IMR-90 (cell line): ENCODE results near the gene DCC.

Experiments
- CEBPB ChIP-seq: IDR thresholded peaks from 2 replicates; pipeline ENCODE4 v1.6.1; 2012; ENCODE audit warnings: low read depth, low read length, improper control_type of control experiment
- CHD1 ChIP-seq: IDR thresholded peaks from 2 replicates; pipeline ENCODE4 v1.6.1; 2012; ENCODE audit warnings: low read depth, low read length, improper control_type of control experiment
- MAFK ChIP-seq: IDR thresholded peaks from 2 replicates; pipeline ENCODE4 v1.6.1; 2012; ENCODE audit warnings: low read depth, low read length, improper control_type of control experiment
- MXI1 ChIP-seq: IDR thresholded peaks from 2 replicates; pipeline ENCODE4 v1.6.1; 2012; ENCODE audit warnings: low read depth, mild to moderate bottlenecking, low read length, moderate library complexity, borderline replicate concordance
- POLR2A ChIP-seq: IDR thresholded peaks from 2 replicates; pipeline ENCODE4 v1.6.1; 2012; ENCODE audit warnings: mild to moderate bottlenecking, low read depth, low read length
- RAD21 ChIP-seq: IDR thresholded peaks from 2 replicates; pipeline ENCODE4 v1.6.1; 2012; ENCODE audit warnings: low read length, improper control_type of control experiment
- RCOR1 ChIP-seq: IDR thresholded peaks from 2 replicates; pipeline ENCODE4 v1.6.1; 2012; ENCODE audit warnings: mild to moderate bottlenecking, low read length, improper control_type of control experiment; ENCODE audit not compliant: insufficient replicate concordance
- SMC3 ChIP-seq: fragments of 150-350 bp; IDR thresholded peaks from 2 replicates; pipeline ENCODE4 v1.6.1; 2016; ENCODE audit warnings: low read depth, mild to moderate bottlenecking, antibody characterized with exemption, low read length, moderate library complexity
- TF ChIP-seq, protein P1 (sequence below): conservative IDR thresholded peaks from 2 replicates; pipeline ENCODE4 v1.5.1; 2012; ENCODE audit warnings: mild to moderate bottlenecking, low read depth, low read length, improper control_type of control experiment
- TF ChIP-seq, protein P2 (sequence below): fragments of 150-350 bp; IDR thresholded peaks from 2 replicates; pipeline ENCODE4 v1.6.1; 2016; ENCODE audit warnings: low read depth, mild to moderate bottlenecking, low read length, moderate library complexity, borderline replicate concordance
- TF ChIP-seq, protein P3 (sequence below): fragments of 150-350 bp; IDR thresholded peaks from 2 replicates; pipeline ENCODE4 v1.6.1; 2017; ENCODE audit warnings: mild to moderate bottlenecking, antibody characterized with exemption, low read length, low read depth

DNA sequence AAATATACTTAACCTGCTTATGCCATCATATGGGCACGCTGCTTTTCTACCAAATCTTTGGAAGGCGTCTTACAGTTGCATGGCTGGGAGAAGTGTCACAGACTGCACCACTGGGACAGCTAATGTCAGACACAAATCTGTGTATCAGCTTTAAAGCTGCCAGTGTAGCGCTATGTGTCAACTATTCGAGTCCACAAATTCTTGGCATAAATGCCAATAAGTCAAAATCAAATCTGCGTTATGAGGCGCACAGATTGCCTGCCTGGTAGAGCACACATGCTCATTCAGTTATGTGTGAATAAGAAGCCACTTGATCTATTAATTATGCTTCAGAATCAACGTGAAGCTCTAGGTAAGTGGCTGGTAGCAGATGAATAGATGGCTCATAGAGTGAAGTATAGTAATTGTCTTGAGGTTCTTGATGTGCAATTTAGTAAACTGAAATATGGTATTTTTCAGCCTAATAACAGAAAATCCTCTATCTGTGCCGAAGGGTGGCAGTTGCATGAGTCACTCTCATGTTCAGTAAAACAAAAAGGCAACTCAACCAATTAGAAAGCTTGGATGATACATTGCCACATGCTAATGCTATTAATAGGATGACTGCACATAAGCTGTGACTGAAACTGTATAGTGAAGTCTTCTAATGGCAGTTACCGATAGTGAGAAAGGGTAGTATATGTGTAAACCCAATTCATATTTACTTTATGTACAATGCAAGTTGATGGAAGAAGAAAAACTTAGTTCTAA is 52.0 kb downstream of the DCC start:
- TF ChIP-seq POLR2A (no peak), MXI1 (no peak), RAD21 (no peak), MAFK (no peak), CEBPB (no peak), RCOR1 (no peak), CHD1 (no peak), SMC3 (no peak)
- TF ChIP-seq, protein P1, sequence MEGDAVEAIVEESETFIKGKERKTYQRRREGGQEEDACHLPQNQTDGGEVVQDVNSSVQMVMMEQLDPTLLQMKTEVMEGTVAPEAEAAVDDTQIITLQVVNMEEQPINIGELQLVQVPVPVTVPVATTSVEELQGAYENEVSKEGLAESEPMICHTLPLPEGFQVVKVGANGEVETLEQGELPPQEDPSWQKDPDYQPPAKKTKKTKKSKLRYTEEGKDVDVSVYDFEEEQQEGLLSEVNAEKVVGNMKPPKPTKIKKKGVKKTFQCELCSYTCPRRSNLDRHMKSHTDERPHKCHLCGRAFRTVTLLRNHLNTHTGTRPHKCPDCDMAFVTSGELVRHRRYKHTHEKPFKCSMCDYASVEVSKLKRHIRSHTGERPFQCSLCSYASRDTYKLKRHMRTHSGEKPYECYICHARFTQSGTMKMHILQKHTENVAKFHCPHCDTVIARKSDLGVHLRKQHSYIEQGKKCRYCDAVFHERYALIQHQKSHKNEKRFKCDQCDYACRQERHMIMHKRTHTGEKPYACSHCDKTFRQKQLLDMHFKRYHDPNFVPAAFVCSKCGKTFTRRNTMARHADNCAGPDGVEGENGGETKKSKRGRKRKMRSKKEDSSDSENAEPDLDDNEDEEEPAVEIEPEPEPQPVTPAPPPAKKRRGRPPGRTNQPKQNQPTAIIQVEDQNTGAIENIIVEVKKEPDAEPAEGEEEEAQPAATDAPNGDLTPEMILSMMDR: no peak
- TF ChIP-seq, protein P2, sequence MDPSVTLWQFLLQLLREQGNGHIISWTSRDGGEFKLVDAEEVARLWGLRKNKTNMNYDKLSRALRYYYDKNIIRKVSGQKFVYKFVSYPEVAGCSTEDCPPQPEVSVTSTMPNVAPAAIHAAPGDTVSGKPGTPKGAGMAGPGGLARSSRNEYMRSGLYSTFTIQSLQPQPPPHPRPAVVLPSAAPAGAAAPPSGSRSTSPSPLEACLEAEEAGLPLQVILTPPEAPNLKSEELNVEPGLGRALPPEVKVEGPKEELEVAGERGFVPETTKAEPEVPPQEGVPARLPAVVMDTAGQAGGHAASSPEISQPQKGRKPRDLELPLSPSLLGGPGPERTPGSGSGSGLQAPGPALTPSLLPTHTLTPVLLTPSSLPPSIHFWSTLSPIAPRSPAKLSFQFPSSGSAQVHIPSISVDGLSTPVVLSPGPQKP: no peak
- TF ChIP-seq, protein P3, sequence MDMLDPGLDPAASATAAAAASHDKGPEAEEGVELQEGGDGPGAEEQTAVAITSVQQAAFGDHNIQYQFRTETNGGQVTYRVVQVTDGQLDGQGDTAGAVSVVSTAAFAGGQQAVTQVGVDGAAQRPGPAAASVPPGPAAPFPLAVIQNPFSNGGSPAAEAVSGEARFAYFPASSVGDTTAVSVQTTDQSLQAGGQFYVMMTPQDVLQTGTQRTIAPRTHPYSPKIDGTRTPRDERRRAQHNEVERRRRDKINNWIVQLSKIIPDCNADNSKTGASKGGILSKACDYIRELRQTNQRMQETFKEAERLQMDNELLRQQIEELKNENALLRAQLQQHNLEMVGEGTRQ: no peak
